ENCODE results near the gene CALHM2.

The CALHM2 gene, protein sequence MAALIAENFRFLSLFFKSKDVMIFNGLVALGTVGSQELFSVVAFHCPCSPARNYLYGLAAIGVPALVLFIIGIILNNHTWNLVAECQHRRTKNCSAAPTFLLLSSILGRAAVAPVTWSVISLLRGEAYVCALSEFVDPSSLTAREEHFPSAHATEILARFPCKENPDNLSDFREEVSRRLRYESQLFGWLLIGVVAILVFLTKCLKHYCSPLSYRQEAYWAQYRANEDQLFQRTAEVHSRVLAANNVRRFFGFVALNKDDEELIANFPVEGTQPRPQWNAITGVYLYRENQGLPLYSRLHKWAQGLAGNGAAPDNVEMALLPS

DNA sequence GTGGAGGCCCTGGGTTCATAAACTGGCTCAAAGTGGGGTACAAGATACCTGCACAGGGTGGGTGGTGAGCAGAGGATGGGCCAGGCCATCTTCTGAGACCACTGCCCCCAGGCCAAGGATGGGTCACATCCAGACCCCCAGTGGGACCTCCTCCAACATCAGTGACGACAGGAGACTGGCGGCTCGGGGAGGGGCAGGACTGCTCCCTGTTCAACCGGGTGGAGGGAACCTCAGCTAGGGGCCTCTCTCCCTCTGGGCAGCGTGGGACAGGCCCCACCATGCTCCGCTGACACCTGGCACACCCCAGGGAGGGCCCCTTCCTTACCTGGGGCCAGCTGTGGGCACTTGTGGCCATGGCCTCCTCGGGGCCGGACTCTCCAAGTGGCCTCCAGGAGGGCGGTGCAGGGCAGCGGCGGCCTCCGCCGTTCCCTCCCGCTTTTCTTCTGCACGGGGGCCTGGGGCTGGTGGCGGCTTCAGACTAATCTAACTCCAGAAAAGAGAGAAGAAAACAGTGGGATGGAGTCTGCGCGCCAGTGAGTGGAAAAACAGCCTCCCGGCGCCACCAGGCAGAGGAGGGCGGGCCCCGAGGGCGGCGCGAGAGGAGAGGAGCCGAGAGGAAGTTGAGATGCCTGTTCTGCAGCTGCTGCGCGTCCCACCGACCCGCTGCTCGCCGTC, at the start of gene CALHM2:
Gene CALHM2, minus strand, starts transcription at position 540 of the 675 bp plus-strand sequence. CDS start 2,429 bp downstream, outside the sequence.
- Mint-ChIP-seq H3K4me1 (peaks cover 20 to 31% of the 10 kb centered on the region in 2 donors), H3K4me3 (peak within 1 kb of the TSS; percentile 87 to 92), H3K36me3 (peaks cover 23 to 40% of the 10 kb centered on the region in 2 donors), H3K9me3 (no peaks in the 10 kb centered on the region), H3K27me3 (peaks cover 15 to 18% of the 10 kb centered on the region in 2 donors), H3K27ac (peak within 1 kb of the TSS; percentile 91)
- peak; percentile 84 to 85 for ATAC-seq (replicated peaks)
- peak; percentile 43 for DNase-seq

DNA sequence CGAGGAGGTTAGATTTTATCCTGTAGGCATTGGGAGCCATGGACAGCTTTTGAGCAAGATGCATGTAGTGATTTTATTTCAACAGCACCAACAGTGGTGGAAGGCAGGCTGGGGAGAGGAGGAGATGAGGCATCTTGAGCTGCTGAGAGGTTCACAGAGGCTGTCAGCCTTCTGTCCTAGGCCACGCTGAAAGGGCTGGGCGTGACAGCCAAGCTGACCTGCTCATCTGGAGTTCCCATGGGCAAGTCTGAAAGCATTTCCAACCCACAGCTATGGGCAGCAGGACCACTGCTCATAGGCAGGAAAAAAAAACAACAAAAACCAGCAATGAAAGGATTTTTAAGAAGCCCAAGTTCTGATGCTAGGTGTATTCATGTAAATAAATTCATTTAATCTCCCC, 49.0 kb upstream of the CALHM2 start:
- H3K4me1 Mint-ChIP-seq, result peaks cover 6 to 7% of the 10 kb centered on the region in 2 donors
- ATAC-seq (replicated peaks) (no peak), DNase-seq (no peak)
- no peak overlapping the region for H3K4me3 Mint-ChIP-seq
- no peaks in the 10 kb centered on the region for H3K36me3 Mint-ChIP-seq
- peaks cover 56 to 67% of the 10 kb centered on the region in 2 donors for H3K27me3 Mint-ChIP-seq
- no peaks in the 10 kb centered on the region for H3K9me3 Mint-ChIP-seq
- no peak overlapping the region for H3K27ac Mint-ChIP-seq

DNA sequence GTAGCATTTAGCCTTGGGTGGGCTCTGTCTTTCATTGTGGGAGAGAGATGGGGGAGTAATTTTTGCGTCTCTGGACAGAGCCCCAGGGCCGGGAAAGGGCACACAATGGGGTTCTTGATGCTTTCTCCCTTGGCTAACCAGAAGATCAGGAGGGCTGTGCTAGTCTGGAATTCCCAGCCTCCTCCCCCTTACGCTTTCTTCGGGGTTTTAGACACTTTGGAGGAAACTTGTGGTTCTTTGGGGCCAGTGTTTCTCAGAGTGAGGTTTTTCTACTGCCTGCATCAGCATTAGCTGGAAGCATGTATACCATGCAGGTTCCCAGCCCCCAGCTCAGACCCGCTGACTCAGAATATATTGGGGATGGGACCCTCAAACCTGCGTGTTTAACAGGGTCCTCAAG, 48.3 kb upstream of the CALHM2 start:
- no peak for ATAC-seq (replicated peaks)
- H3K36me3 Mint-ChIP-seq, result no peaks in the 10 kb centered on the region
- DNase-seq, result no peak
- H3K4me3 Mint-ChIP-seq, result no peak overlapping the region
- peaks cover 6 to 7% of the 10 kb centered on the region in 2 donors for H3K4me1 Mint-ChIP-seq
- H3K27ac Mint-ChIP-seq, result no peak overlapping the region
- peaks cover 52 to 67% of the 10 kb centered on the region in 2 donors for H3K27me3 Mint-ChIP-seq
- no peaks in the 10 kb centered on the region for H3K9me3 Mint-ChIP-seq

GRCh38 chr10:103499881-103500280, 47.7 kb upstream of the CALHM2 start:
- ATAC-seq (replicated peaks) (no peak), DNase-seq (no peak)
- peaks cover 57 to 71% of the 10 kb centered on the region in 2 donors for H3K27me3 Mint-ChIP-seq
- no peak overlapping the region for H3K27ac Mint-ChIP-seq
- H3K4me3 Mint-ChIP-seq, result no peak overlapping the region
- no peaks in the 10 kb centered on the region for H3K9me3 Mint-ChIP-seq
- H3K4me1 Mint-ChIP-seq, result peaks cover 6 to 7% of the 10 kb centered on the region in 2 donors
- no peaks in the 10 kb centered on the region for H3K36me3 Mint-ChIP-seq

GRCh38 chr10:103498936-103499638, 46.9 kb upstream of the CALHM2 start:
- Mint-ChIP-seq H3K9me3 (no peaks in the 10 kb centered on the region), H3K4me3 (no peak overlapping the region), H3K27ac (no peak overlapping the region), H3K4me1 (peaks cover 6 to 7% of the 10 kb centered on the region in 2 donors), H3K36me3 (no peaks in the 10 kb centered on the region), H3K27me3 (peaks cover 59 to 75% of the 10 kb centered on the region in 2 donors)
- ATAC-seq (replicated peaks) (no peak), DNase-seq (no peak)

DNA sequence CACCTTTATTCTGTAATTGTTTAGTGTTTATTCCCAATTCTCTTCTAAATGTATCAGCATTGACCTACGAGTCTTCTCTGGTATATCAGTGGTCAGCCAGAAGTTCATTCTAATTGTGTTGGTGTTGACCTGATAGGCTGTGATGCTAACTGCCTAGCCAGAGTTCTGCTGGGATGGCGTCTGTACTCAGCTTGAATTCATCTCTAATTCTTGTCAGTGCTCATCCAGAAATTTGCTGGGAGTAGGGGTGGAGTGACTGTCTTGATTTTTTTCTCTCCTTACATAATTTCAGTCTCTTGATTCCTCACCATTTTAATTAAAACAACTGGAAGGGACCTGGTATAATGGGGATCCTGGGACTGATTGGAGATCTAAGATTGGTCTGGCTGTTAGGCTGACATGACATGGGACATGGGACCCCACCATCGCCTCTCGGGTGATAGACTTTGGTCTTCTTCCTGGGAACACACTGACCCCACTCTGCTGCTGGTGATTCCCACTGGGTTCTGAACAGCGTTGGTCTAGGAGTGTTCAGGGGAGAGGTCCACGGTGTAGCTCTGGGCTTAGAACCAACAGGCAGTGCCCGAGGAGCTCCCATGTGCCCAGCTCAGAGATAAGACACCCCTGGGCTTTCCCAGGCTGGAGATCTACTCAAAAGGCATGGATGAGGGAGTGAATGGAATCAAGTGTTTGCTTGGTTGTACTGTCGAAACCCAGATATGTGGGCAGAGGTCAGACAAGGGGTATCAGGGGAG, 45.2 kb upstream of the CALHM2 start:
- ATAC-seq (replicated peaks) (no peak), DNase-seq (no peak)
- H3K9me3 Mint-ChIP-seq, result no peaks in the 10 kb centered on the region
- peaks cover 11 to 16% of the 10 kb centered on the region in 2 donors for H3K4me1 Mint-ChIP-seq
- H3K27me3 Mint-ChIP-seq, result peaks cover 56 to 75% of the 10 kb centered on the region in 2 donors
- no peaks in the 10 kb centered on the region for H3K36me3 Mint-ChIP-seq
- no peak overlapping the region for H3K27ac Mint-ChIP-seq
- H3K4me3 Mint-ChIP-seq, result no peak overlapping the region

- Mint-ChIP-seq H3K27ac (no peak overlapping the region), H3K4me1 (peaks cover 25 to 36% of the 10 kb centered on the region in 2 donors), H3K36me3 (no peaks in the 10 kb centered on the region), H3K27me3 (peaks cover 55 to 76% of the 10 kb centered on the region in 2 donors), H3K9me3 (no peaks in the 10 kb centered on the region), H3K4me3 (no peak overlapping the region)
- ATAC-seq (replicated peaks), result no peak
- DNase-seq, result no peak
Measured at GRCh38 chr10:103495321-103495720, 43.2 kb upstream of the CALHM2 start.

GRCh38 chr10:103493916-103494877, 42.0 kb upstream of the CALHM2 start:
- no peak overlapping the region for H3K27ac Mint-ChIP-seq
- H3K36me3 Mint-ChIP-seq, result no peaks in the 10 kb centered on the region
- peaks cover 50 to 72% of the 10 kb centered on the region in 2 donors for H3K27me3 Mint-ChIP-seq
- no peak for DNase-seq
- H3K4me1 Mint-ChIP-seq, result peaks cover 29 to 44% of the 10 kb centered on the region in 2 donors
- H3K9me3 Mint-ChIP-seq, result no peaks in the 10 kb centered on the region
- H3K4me3 Mint-ChIP-seq, result peak overlapping the region; percentile 66 to 72
- peak; percentile 22 to 24 for ATAC-seq (replicated peaks)

- Mint-ChIP-seq H3K4me1 (peaks cover 29 to 44% of the 10 kb centered on the region in 2 donors), H3K36me3 (no peaks in the 10 kb centered on the region), H3K27ac (peak within 1 kb of the TSS; percentile 42), H3K4me3 (peak within 1 kb of the TSS; percentile 83 to 88), H3K9me3 (no peaks in the 10 kb centered on the region), H3K27me3 (peaks cover 46 to 64% of the 10 kb centered on the region in 2 donors)
- ATAC-seq (replicated peaks) (peak; percentile 5 to 9), DNase-seq (no peak)
Measured at GRCh38 chr10:103493362-103493915, 41.3 kb upstream of the CALHM2 start, which contains the start of gene NEURL1. Gene NEURL1 (plus strand): TSS chr10:103493705. CDS start chr10:103494388, 683 bp downstream.

DNA sequence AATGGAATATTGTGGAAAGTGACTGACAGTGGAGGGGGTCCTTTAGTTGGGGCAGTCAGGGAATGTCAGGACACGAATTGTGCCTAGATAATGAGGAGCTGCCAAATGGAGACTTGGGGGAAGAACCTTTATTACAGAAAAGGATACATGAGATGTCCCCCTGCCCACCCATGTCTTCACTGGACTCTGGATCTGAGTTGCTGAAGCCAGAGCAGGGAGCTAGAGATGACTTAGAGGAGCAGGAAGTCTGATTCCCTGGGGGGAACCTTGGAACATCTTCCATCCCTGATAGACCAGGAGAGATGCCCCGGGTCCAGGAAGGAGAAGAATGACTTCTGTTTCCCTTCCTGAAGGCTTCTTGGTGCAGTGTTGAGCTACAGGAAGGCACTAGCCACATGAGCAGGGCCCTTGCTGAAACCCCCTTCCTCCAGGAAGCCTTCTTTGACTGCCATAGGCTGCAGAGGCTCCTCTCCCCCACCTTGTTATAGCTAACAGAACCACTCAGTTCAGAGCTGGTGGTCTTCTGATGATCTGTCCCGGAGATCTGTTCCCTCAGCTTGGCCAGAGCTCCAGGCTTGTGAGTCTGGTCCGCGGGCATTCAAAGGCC, 40.6 kb upstream of the CALHM2 start:
- Mint-ChIP-seq H3K27ac (no peak overlapping the region), H3K4me1 (peaks cover 29 to 44% of the 10 kb centered on the region in 2 donors), H3K36me3 (no peaks in the 10 kb centered on the region), H3K27me3 (peaks cover 44 to 61% of the 10 kb centered on the region in 2 donors), H3K9me3 (no peaks in the 10 kb centered on the region), H3K4me3 (peak overlapping the region; percentile 83 to 88)
- no peak for ATAC-seq (replicated peaks)
- DNase-seq, result no peak

- no peak for ATAC-seq (replicated peaks)
- H3K4me3 Mint-ChIP-seq, result no peak overlapping the region
- H3K4me1 Mint-ChIP-seq, result peaks cover 29 to 44% of the 10 kb centered on the region in 2 donors
- H3K36me3 Mint-ChIP-seq, result no peaks in the 10 kb centered on the region
- peak overlapping the region; percentile 43 for H3K27ac Mint-ChIP-seq
- no peaks in the 10 kb centered on the region for H3K9me3 Mint-ChIP-seq
- H3K27me3 Mint-ChIP-seq, result peaks cover 37 to 52% of the 10 kb centered on the region in 2 donors
- DNase-seq, result no peak
Measured at GRCh38 chr10:103491729-103492364, 39.7 kb upstream of the CALHM2 start.

DNA sequence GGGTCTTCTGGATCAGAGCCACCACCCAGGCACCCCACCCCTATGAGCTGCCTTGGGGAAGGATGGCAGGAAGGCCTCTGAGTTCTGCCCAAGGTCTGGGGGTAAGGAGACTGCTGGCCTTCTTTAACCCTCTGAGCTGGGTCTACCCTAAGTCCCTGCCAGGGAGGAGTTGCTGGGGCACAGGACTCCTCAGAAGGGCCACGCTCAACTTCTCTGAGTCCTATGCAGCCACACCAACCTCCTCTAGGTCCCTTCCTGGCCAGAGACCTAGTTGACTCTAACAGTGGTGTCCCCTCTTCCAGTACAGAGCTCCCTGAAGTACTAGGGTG, 38.8 kb upstream of the CALHM2 start:
- peaks cover 37 to 50% of the 10 kb centered on the region in 2 donors for H3K27me3 Mint-ChIP-seq
- no peaks in the 10 kb centered on the region for H3K36me3 Mint-ChIP-seq
- ATAC-seq (replicated peaks) (peak; percentile 38 to 41), DNase-seq (no peak)
- H3K27ac Mint-ChIP-seq, result no peak overlapping the region
- H3K4me3 Mint-ChIP-seq, result no peak overlapping the region
- peaks cover 29 to 48% of the 10 kb centered on the region in 2 donors for H3K4me1 Mint-ChIP-seq
- no peaks in the 10 kb centered on the region for H3K9me3 Mint-ChIP-seq
